ENCODE results near the gene SAMD4A.

DNA sequence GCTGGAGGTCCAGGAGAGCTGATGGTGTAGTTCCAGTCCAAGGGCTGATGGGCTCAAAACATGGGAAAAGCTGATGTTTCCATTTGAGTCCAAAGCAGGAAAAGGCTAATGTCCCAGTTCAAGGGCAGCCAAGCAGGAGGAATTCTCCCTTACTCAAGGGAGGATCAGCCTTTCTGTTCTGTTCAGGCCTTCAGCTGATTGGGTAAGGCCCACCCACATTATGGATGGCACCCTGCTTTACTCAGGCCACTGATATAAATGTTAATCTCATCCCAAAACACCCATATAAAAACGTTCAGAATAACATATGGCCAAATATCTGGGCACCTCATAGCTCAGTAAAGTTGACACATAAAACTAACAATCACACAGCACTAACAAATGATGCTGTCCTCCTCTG, 64.1 kb downstream of the SAMD4A start:
- TF ChIP-seq, protein P1, sequence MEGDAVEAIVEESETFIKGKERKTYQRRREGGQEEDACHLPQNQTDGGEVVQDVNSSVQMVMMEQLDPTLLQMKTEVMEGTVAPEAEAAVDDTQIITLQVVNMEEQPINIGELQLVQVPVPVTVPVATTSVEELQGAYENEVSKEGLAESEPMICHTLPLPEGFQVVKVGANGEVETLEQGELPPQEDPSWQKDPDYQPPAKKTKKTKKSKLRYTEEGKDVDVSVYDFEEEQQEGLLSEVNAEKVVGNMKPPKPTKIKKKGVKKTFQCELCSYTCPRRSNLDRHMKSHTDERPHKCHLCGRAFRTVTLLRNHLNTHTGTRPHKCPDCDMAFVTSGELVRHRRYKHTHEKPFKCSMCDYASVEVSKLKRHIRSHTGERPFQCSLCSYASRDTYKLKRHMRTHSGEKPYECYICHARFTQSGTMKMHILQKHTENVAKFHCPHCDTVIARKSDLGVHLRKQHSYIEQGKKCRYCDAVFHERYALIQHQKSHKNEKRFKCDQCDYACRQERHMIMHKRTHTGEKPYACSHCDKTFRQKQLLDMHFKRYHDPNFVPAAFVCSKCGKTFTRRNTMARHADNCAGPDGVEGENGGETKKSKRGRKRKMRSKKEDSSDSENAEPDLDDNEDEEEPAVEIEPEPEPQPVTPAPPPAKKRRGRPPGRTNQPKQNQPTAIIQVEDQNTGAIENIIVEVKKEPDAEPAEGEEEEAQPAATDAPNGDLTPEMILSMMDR (conservative IDR thresholded peaks at IDR 0.05 in 1 of 2, IDR thresholded peaks at IDR 0.05 in 1 of 2; ENCODE audit: extremely low read depth in 1 of 2, insufficient read depth in 1 of 2, low read depth in 1 of 2, low read length in 2 of 2) = no peak
- TF ChIP-seq EZH2 (IDR thresholded peaks at IDR 0.05; ENCODE audit: borderline replicate concordance, low read length) = no peak

Measured in mammary epithelial cell (primary cell).